ENCODE data around the gene SCN1B. TPM values are rescaled to one million over a fixed set of nuclear protein-coding genes. Genes with fewer than 3 reads are reported as not detected.
A peak's percentile ranks its signal among the peaks of the same experiment; 100 is the strongest.

The SCN1B gene
- total and polyA plus RNA-seq, 2 of the 13 experiments (the other 11 are each of a cell fraction or from before 2014, with no cell fraction given): 2.7 to 20.1 TPM

DNA sequence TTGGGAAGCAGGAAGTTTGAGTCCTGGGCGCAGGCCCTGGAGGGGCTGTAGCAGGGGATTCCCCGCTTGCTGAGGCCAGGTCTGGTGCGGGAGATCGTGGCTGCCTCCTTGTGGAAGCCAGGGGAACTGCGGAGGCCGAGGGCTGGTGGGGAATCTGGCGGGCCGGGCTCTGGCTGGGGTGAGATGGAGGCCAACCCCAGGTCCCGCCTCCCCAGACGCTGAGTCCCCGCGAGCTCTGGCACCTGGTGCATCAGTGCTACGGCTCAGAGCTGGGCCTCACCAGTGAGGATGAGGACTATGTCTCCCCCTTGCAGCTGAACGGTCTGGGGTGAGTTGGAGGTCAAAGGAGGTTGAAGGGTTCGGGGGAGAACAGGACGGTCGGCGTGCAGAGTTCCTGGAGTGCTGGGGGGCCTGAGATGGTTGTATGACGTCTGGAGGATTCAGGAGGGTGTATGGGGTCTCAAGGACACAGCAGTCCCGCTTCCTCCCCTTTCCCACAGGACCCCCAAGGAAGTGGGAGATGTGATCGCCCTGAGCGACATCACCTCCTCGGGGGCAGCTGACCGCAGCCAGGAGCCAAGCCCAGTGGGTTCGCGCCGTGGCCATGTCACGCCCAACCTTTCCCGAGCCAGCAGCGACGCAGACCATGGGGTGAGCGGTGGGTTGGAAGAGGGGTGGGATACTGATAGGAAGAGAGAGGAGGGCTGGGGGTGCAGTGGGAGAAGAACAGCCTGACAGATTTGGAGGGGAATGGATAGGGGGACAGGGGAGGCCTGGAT lies 17.0 kb upstream of the SCN1B start (continued):
- TF ChIP-seq ZNF263 (CRISPR knock-in tag; IDR thresholded peaks at IDR 0.05): peak; percentile 35; the same call in 1 of the 2 replicates
- no peak for TF ChIP-seq RFX5 (IDR thresholded peaks at IDR 0.05; ENCODE audit: low read depth, low read length)
- no peak for TF ChIP-seq ATM (IDR thresholded peaks at IDR 0.05; ENCODE audit: borderline replicate concordance)
- TF ChIP-seq ZNF317 (CRISPR knock-in tag; IDR thresholded peaks at IDR 0.05): 0 out of 2 replicates have a peak, but pooled peaks have one; percentile 25
- TF ChIP-seq, protein P1, sequence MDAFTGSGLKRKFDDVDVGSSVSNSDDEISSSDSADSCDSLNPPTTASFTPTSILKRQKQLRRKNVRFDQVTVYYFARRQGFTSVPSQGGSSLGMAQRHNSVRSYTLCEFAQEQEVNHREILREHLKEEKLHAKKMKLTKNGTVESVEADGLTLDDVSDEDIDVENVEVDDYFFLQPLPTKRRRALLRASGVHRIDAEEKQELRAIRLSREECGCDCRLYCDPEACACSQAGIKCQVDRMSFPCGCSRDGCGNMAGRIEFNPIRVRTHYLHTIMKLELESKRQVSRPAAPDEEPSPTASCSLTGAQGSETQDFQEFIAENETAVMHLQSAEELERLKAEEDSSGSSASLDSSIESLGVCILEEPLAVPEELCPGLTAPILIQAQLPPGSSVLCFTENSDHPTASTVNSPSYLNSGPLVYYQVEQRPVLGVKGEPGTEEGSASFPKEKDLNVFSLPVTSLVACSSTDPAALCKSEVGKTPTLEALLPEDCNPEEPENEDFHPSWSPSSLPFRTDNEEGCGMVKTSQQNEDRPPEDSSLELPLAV (CRISPR knock-in tag; conservative IDR thresholded peaks at IDR 0.05; ENCODE audit: low read depth): no peak
- TF ChIP-seq, protein P2, sequence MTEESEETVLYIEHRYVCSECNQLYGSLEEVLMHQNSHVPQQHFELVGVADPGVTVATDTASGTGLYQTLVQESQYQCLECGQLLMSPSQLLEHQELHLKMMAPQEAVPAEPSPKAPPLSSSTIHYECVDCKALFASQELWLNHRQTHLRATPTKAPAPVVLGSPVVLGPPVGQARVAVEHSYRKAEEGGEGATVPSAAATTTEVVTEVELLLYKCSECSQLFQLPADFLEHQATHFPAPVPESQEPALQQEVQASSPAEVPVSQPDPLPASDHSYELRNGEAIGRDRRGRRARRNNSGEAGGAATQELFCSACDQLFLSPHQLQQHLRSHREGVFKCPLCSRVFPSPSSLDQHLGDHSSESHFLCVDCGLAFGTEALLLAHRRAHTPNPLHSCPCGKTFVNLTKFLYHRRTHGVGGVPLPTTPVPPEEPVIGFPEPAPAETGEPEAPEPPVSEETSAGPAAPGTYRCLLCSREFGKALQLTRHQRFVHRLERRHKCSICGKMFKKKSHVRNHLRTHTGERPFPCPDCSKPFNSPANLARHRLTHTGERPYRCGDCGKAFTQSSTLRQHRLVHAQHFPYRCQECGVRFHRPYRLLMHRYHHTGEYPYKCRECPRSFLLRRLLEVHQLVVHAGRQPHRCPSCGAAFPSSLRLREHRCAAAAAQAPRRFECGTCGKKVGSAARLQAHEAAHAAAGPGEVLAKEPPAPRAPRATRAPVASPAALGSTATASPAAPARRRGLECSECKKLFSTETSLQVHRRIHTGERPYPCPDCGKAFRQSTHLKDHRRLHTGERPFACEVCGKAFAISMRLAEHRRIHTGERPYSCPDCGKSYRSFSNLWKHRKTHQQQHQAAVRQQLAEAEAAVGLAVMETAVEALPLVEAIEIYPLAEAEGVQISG (CRISPR knock-in tag; IDR thresholded peaks at IDR 0.05): peak; percentile 35; the same call in 1 of the 2 replicates
- TF ChIP-seq YEATS4 (CRISPR knock-in tag; IDR thresholded peaks at IDR 0.05; ENCODE audit: borderline replicate concordance): no peak
- TF ChIP-seq, protein P3, sequence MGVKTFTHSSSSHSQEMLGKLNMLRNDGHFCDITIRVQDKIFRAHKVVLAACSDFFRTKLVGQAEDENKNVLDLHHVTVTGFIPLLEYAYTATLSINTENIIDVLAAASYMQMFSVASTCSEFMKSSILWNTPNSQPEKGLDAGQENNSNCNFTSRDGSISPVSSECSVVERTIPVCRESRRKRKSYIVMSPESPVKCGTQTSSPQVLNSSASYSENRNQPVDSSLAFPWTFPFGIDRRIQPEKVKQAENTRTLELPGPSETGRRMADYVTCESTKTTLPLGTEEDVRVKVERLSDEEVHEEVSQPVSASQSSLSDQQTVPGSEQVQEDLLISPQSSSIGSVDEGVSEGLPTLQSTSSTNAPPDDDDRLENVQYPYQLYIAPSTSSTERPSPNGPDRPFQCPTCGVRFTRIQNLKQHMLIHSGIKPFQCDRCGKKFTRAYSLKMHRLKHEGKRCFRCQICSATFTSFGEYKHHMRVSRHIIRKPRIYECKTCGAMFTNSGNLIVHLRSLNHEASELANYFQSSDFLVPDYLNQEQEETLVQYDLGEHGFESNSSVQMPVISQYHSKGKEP (CRISPR knock-in tag; IDR thresholded peaks at IDR 0.05): no peak
- TF ChIP-seq ZNF780A (CRISPR knock-in tag; IDR thresholded peaks at IDR 0.05): no peak
- TF ChIP-seq ZNF589 (CRISPR knock-in tag; conservative IDR thresholded peaks at IDR 0.05): no peak
- TF ChIP-seq, protein P4, sequence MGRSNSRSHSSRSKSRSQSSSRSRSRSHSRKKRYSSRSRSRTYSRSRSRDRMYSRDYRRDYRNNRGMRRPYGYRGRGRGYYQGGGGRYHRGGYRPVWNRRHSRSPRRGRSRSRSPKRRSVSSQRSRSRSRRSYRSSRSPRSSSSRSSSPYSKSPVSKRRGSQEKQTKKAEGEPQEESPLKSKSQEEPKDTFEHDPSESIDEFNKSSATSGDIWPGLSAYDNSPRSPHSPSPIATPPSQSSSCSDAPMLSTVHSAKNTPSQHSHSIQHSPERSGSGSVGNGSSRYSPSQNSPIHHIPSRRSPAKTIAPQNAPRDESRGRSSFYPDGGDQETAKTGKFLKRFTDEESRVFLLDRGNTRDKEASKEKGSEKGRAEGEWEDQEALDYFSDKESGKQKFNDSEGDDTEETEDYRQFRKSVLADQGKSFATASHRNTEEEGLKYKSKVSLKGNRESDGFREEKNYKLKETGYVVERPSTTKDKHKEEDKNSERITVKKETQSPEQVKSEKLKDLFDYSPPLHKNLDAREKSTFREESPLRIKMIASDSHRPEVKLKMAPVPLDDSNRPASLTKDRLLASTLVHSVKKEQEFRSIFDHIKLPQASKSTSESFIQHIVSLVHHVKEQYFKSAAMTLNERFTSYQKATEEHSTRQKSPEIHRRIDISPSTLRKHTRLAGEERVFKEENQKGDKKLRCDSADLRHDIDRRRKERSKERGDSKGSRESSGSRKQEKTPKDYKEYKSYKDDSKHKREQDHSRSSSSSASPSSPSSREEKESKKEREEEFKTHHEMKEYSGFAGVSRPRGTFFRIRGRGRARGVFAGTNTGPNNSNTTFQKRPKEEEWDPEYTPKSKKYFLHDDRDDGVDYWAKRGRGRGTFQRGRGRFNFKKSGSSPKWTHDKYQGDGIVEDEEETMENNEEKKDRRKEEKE (IDR thresholded peaks at IDR 0.05): no peak
- no peak for TF ChIP-seq RFX3 (CRISPR knock-in tag; IDR thresholded peaks at IDR 0.05)
- TF ChIP-seq, protein P5, sequence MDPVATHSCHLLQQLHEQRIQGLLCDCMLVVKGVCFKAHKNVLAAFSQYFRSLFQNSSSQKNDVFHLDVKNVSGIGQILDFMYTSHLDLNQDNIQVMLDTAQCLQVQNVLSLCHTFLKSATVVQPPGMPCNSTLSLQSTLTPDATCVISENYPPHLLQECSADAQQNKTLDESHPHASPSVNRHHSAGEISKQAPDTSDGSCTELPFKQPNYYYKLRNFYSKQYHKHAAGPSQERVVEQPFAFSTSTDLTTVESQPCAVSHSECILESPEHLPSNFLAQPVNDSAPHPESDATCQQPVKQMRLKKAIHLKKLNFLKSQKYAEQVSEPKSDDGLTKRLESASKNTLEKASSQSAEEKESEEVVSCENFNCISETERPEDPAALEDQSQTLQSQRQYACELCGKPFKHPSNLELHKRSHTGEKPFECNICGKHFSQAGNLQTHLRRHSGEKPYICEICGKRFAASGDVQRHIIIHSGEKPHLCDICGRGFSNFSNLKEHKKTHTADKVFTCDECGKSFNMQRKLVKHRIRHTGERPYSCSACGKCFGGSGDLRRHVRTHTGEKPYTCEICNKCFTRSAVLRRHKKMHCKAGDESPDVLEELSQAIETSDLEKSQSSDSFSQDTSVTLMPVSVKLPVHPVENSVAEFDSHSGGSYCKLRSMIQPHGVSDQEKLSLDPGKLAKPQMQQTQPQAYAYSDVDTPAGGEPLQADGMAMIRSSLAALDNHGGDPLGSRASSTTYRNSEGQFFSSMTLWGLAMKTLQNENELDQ (CRISPR knock-in tag; IDR thresholded peaks at IDR 0.05; ENCODE audit: borderline replicate concordance): no peak
- TF ChIP-seq HDAC1 (CRISPR knock-in tag; IDR thresholded peaks at IDR 0.05): no peak; the same call in 1 of the 2 replicates
- TF ChIP-seq, protein P6, sequence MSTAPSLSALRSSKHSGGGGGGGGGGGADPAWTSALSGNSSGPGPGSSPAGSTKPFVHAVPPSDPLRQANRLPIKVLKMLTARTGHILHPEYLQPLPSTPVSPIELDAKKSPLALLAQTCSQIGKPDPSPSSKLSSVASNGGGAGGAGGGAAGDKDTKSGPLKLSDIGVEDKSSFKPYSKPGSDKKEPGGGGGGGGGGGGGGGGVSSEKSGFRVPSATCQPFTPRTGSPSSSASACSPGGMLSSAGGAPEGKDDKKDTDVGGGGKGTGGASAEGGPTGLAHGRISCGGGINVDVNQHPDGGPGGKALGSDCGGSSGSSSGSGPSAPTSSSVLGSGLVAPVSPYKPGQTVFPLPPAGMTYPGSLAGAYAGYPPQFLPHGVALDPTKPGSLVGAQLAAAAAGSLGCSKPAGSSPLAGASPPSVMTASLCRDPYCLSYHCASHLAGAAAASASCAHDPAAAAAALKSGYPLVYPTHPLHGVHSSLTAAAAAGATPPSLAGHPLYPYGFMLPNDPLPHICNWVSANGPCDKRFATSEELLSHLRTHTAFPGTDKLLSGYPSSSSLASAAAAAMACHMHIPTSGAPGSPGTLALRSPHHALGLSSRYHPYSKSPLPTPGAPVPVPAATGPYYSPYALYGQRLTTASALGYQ (CRISPR knock-in tag; IDR thresholded peaks at IDR 0.05): 0 out of 2 replicates have a peak, but pooled peaks have one; percentile 38
